ENCODE results near the gene ELMO1. TPM values are rescaled to one million over a fixed set of nuclear protein-coding genes. Genes with fewer than 3 reads are reported as not detected.

The ELMO1 gene
- total RNA-seq, 2 donors from 2014 or later = 32.2 to 46.7 TPM

DNA sequence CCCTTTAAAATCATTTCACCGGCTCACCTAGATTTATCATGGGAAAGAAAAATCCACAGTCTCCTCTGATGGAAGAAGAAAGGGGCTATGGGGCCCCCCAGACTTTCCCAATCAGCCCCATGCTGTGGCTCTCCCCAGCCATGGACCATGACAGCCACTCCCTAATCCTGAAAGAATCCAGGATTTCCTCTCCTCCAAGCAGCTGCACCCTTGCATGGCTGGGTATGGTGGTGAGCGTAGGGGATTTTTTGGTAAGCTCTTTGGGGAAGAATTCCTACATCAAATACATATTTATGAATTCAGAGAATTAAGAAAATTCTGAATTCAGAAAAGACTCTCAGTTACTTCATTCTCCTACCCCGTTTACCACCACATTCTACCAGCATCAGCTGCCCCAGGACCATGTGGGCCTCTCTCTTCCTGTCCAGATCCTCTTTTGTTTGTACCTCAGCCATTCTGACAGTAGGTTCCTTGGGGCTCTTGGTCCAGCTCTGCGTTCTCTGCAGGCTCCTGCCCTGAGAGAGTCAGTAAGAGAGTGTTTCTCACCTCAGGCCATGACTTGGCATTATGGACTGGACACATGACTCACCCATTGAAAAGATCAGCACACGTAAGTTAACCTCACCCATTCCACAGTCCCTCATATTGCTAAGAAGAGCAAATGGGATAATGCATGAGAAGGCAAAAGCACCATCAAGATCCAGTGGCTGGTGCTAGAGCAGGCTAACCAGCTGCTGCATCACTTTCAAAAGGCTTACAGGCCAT is 337.8 kb downstream of the ELMO1 start:
- no peak for DNase-seq (ENCODE audit: low spot score)
- intact Hi-C loops (cut with DNase I) = no loop called here

DNA sequence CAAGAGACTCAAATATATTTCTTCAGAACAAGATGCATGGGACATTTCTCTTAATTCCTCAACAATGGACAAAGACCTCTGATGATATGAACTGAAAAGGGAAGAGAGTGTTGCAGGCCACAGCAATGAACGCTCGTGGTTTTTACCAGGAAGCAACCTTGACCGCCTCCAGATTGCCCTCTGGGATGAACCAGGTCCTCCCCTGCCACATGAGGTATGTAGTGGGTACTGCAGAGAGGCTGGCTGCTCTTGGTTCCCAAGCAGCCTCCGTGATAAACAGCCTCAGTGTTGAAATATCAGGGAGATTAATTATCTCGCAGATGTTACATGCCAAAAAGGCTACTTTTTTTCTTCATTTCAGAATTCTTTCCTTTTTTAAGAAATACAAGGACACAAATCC is 338.8 kb downstream of the ELMO1 start:
- DNase-seq (ENCODE audit: low spot score) = no peak
- intact Hi-C loops (cut with DNase I) = no loop called here

DNA sequence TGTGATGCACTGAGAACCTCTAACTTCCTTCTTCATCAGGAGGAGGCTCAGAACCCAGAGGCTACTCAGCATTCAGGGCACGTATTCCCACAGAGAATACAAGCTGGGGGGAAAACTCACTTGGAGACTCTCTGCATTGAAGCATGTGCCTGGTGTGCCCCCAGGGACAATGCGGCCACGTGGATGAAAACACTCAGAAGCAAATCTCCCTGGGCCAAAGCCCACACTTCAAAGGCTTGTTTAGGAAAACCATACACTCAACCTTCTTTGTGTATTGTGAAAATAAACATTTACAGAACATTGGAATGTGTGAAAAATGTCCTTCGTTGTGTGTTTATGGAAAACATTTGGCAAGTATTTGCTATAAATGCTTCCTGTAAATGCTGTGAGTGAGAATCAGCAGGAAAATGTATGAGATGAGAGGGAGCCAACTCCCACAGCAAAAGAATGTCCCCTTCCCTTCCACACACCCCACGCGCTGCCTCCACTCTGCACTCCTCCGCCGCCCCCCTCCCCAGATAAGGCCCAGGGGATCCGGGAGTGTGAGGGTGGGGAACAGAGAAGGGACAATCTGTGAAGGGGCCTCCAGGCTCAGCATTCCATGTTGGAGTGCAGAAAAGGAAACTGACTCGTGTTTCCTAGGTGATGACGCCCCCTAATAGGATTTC is 339.5 kb downstream of the ELMO1 start:
- DNase-seq (ENCODE audit: low spot score) = no peak
- intact Hi-C loops (cut with DNase I) = no loop called here

DNA sequence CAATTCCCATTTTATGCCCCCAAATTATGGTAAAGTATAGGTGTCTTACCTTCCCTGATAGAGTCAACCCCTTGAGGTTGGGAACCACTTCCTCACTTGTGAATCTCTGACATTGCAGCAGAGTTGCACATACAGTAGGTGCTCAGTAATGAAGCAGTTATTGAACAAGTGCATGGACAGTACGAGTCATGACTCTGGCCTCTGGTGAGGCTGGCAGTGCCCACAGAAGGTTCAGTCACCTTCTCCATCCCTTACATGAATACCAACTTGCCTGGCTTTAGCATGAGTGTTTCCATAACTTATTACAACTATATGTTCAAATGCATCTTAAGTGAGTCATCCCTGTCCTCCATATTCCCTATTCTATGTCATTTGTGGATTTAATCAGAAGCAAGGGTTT is 340.0 kb downstream of the ELMO1 start:
- no peak for DNase-seq (ENCODE audit: low spot score)
- intact Hi-C loops (cut with DNase I) = no loop called here

DNA sequence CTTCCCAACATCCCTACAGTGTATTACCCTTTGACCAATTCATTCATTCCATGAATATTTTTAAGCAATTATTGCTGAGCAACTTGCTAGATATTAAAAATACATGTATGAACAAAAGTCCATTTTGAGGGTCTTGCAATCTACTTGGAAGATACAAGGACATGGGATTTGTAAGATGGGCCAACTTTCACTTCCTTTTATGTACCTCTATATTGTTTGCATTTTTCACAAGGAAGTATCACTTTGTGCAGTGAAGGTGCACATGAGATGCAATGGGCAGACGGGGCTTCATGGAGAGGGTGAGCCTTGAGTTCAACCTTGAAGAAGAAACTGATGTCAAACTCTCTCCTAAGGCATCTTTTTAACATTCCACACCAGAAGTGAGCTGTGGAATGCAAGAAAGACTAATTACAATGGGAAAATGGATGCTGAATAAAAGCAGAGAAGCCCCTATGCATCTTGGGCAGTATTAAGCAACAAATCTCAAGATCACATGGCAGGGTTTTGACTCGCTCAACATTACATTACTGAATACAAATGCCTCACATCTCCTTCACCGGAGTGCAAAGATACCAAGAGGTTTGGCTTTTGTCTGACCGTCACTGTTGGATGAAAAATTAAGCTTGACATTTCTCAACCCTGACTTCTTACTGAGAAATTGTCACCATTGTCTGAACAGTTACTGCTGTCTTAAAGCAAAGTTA is 341.5 kb downstream of the ELMO1 start:
- intact Hi-C loops (cut with DNase I) = no loop called here
- DNase-seq (ENCODE audit: low spot score) = no peak

DNA sequence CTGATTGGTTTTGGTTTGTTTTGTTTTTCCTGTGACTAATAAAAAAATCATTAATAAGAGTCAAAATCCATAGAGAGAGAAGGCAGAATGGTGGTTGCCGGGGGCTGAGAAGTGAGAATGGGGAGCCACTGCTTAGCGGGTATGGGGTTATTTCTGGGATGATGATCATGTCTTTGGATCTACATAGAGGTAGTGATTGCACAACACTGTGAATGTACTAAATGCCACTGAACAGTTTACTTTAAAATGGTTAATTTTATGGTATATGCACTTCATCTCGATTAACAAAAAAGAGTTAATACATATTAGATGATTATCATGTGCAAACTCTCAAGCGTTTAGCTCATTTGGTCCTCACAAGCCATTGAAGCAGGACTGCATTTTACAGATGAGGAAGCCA is 342.9 kb downstream of the ELMO1 start:
- DNase-seq (ENCODE audit: low spot score) = no peak

DNA sequence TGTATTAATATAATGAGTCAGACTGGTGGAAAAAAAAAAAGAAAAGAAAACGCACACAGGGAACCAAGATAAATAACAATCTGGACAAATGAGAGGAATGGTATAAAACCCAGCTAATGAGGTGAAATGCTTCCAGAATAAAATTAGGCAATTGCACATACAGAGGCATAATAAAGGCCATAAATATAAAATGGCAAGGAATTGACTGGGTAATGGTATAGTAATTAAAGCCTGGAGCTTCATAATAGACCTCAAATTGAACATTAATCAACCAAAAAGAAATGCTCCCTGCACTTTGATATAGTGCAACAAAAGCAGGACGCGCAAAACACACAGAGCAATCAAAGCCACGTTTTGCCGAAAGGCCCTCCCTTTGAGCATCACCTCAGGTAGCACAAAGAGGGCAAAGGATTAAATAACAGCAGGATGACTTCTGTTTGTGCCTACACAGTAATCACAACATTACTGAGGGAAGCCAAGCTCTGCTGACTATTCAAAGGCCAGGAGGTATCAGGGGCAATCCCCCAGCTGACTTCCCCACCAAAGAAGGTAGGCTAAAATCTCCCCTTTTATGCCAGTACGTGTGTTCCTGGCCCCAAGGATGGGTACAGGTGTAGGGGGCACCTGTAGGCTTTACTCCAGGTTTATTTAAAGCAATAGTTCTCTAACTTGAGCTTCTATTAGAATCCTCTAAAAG is 343.7 kb downstream of the ELMO1 start:
- no peak for DNase-seq (ENCODE audit: low spot score)

More for the DNA sequence above, 342.9 kb downstream of the ELMO1 start:
- intact Hi-C loops (cut with DNase I) = no loop called here

DNA sequence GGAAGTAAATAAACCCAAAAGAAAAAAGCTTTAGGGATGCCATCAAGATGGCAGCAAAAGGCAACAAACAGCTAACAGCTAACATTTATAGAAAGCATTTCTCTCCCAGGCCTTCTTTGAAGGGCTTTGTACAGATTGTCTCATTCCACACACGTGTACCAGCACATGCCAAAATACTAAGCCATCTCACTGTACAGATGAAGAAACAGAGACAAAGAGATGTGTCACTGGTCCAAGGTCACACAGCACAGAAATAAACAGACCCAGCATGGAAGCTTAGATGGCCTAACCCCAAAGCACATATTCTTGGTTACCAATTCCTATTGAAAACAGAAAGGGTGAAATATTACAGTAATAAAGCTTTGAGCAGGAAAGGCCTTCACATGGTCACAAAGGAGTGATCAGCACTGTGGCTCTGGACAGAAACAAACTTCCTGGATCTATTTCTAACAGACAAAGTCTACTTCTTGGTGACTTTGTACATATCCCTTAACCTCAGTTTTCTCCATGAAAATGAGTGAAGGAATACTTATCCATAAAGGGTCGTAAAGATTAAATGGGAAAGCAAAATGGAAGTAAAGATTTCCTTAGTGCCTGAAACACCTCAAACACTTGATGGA is 346.0 kb downstream of the ELMO1 start:
- DNase-seq (ENCODE audit: low spot score) = no peak
- intact Hi-C loops (cut with DNase I) = no loop called here

More for the DNA sequence above, 343.7 kb downstream of the ELMO1 start:
- intact Hi-C loops (cut with DNase I) = no loop called here

DNA sequence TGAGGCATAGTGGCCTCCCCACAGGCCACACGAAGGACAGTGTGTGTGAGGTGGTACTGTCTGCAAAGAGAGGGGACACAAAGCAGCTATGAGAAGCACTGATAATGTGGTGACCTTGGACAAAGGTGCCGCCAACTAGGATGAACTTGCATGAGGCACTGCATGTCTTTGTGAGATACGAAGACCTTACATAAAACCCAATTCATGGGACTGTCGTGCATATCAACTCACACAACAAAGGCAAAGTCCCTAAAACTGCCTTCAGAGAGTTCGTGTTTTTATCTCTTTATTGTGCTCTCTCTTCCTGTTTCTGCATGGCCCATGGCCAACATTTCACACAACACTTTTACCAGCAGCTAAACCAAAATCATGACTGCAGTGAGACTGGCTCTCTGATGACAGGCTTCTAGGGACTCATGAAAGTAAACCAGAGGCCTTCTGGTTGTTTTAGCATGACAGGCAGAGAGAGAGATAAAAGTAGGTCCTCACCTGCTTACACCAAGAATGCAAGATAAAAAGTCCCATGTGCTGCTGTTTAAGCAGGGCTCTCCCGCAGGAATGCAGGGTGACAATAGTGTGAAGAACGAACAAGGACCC is 347.8 kb downstream of the ELMO1 start:
- DNase-seq (ENCODE audit: low spot score) = no peak
- intact Hi-C loops (cut with DNase I) = no loop called here

DNA sequence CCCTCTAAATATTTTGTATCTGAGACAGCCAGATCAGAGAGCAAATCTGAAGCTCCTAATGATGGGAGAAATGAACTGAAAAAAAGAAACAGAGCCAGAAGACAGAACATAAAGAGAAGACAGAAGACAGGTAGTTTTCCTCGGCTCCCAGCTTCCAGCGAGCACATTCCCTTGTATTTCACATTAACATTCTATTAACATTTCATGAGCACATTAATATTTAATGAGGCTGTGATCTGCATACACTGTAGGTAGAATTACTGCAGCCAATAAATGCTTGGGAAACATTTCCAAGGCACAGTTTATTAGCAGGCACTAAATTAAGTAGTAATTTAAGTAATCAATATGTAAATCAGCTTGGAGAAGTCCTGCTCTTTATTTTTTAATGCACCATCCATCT is 349.9 kb downstream of the ELMO1 start:
- intact Hi-C loops (cut with DNase I) = no loop called here
- no peak for DNase-seq (ENCODE audit: low spot score)

DNA sequence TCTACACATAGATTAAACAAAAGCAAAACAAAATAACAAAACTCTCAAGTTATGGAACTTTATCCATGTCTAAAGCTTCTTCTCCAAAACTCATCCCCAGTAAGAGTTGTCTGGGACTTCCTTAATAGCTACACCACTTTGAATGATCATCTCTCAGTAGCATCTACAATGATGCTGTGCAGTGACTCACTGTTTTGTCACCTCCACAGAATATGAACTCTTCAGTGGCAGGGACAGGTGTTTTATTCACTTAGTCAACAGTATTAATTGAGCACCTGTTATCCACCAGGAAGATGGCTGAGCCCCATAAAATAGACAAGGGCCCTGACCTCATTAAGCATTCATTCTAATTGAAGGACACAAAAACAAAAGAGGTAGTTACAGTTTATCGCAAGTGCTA is 350.7 kb downstream of the ELMO1 start:
- intact Hi-C loops (cut with DNase I) = no loop called here
- DNase-seq (ENCODE audit: low spot score) = no peak

DNA sequence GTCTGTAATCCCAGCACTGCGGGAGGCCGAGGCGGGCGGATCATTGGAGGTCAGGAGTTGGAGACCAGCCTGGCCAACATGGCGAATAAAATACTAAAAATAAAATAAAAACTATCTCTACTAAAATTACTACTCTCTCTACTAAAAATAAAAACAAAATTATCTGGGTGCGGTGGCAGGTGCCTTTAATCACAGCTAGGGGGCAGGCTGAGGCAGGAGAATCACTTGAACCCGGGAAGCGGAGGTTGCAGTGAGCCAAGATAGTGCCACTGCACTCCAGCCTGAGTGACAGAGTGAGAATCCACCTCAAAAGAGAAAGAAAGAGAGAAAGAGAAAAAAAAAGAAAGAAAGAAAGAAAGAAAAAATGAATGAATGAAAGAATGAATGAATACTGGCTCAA is 351.4 kb downstream of the ELMO1 start:
- intact Hi-C loops (cut with DNase I) = no loop called here
- no peak for DNase-seq (ENCODE audit: low spot score)

DNA sequence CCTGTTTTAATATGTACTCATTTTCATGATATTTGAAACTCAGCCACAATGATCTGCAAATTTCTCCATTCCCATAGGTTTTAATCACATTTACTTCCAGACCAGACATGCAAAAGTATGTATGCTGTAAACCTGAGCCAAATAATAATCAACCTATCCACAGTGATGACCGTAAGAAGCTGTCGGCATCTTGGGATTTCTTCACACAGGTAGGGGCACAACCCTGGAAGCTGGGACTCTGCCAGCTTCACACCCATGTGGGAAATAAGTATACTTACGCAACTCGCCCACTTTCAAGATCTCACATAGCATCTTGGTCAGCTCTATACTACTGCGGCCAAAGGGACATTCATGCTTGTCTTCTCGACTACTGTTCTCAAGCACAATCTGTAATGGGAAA is 352.3 kb downstream of the ELMO1 start:
- intact Hi-C loops (cut with DNase I) = no loop called here

DNA sequence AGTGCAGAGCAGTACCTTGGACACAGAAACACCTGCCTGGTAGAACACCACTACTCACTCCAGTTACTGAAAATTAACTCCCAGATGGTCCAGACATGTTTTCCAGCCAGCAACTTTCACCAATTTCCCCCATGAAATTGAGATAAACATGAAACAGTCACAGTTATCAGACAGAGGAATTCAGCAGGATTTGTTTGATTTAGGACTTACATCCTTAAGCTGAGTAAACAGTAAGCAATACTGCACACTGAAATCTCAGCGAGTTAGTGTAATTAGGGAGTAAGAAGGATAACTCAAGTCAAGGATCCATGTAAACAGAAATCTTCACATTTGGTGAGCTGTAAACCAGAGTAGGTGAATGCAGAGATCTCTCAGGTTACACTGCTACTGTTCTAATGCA is 353.5 kb downstream of the ELMO1 start:
- intact Hi-C loops (cut with DNase I) = no loop called here
- no peak for DNase-seq (ENCODE audit: low spot score)

More for the DNA sequence above, 352.3 kb downstream of the ELMO1 start:
- no peak for DNase-seq (ENCODE audit: low spot score)

DNA sequence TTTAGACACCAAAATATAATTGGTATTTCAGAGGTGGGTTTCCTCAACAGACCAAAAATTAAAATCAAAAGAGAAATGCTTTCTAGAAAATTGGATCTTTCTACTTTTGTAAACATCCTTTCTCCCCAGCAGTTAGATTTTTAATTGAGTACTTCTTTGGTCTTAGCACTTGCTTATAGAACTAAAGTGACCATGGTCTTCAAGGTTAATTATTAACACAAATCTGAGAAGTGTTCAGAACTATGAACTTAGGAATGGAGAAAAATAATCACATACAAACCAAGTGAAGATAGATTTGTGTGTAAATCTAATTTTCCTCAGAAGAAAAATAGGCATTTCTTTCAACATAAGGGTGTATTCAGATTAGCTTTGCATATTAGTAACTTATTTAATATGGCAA is 355.4 kb downstream of the ELMO1 start:
- no peak for DNase-seq (ENCODE audit: low spot score)
- intact Hi-C loops (cut with DNase I) = no loop called here

DNA sequence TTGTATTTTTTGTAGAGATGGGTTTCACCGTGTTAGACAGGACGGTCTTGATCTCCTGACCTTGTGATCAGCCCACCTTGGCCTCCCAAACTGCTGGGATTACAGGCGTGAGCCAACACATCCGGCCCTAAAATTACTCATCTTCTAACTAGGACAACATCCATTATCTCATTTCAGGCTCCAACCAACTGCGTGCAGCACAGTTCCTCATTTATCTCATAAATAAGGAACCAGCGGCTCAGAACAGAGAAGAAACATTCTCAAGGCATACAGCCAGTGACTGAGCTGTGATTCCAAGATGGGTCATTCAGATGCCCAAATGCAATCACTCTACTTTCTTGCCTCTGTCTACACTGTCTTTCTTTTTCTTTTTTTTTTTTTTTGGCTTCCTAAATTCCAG is 356.1 kb downstream of the ELMO1 start:
- intact Hi-C loops (cut with DNase I) = no loop called here

DNA sequence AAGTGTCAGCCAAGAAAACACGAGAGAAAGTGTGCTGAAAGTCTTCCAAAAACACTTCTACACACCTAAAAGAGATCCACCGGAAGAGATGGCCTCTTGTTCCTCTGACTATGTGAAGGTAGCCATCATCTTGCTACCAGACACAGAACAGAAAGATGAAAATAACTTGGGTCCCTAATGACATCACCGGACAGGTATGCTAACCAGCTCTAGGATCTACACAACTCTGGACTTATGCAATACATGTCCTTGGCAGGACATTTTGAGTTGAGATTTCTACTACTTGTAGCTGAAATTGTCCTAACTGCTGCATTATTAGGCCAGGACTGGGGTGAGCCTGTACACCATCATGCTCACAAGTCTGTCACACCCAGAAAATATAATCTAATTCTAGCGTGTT is 358.7 kb downstream of the ELMO1 start:
- intact Hi-C loops (cut with DNase I) = no loop called here
- no peak for DNase-seq (ENCODE audit: low spot score)

More for the DNA sequence above, 356.1 kb downstream of the ELMO1 start:
- DNase-seq (ENCODE audit: low spot score) = no peak

DNA sequence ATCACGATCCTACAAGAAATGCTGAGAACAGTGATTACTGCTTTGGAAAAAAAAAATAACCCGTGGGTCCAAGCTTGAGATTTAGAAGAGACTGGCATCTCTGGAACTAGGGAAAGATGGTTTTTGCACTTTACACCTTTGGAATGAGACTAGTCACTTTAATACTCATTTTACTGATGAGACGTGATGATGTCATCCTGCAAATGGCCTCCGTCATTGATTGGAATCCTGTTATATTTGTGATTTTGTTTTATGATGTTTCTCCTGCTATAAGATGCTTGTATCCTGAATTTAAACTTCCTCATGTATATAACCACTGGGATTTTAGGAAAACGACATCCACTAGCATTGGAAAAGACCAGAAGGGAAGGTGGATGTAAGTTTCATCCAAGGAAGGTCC is 363.1 kb downstream of the ELMO1 start:
- DNase-seq (ENCODE audit: low spot score) = no peak
- intact Hi-C loops (cut with DNase I) = no loop called here

DNA sequence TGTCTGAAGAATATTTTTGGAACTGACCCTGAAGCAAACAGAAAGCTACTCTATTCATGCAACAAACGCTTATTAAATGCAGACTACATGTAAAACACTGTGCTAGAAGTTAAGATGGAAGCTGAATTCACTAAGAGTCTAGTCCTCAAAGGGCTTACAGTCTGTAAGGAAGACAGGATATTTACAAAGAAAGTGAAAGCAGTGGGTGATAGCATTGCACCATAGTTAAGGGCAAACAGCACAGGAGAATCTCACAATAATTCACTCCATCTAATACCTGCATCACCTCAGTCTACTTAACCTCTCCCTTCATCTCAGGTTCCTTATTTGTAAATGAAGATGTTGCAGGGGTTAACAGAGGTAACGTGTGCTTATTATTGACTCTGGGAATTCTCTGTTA is 364.4 kb downstream of the ELMO1 start:
- intact Hi-C loops (cut with DNase I) = no loop called here
- no peak for DNase-seq (ENCODE audit: low spot score)
